HEK293T (cell line): ENCODE data around the gene CAPZA1.

Experiments
- BHLHE40 ChIP-seq: fragments of 450-650 bp; IDR thresholded peaks from 2 replicates; pipeline ENCODE4 v1.6.1; 2016; ENCODE audit warnings: mild to moderate bottlenecking, moderate library complexity, borderline replicate concordance
- FOXA1 ChIP-seq: fragments of 450-650 bp; IDR thresholded peaks from 2 replicates; pipeline ENCODE4 v1.6.1; 2016; ENCODE audit warnings: mild to moderate bottlenecking
- FOXM1 ChIP-seq: fragments of 450-650 bp; IDR thresholded peaks from 2 replicates; pipeline ENCODE4 v1.6.1; 2017; ENCODE audit warnings: mild to moderate bottlenecking, borderline replicate concordance
- LEF1 ChIP-seq: fragments of 450-650 bp; IDR thresholded peaks from 2 replicates; pipeline ENCODE4 v1.6.1; 2017; ENCODE audit warnings: mild to moderate bottlenecking, borderline replicate concordance
- NFRKB ChIP-seq: fragments of 450-650 bp; IDR thresholded peaks from 2 replicates; pipeline ENCODE4 v1.6.1; 2016; ENCODE audit warnings: mild to moderate bottlenecking, moderate library complexity
- PKNOX1 ChIP-seq: fragments of 450-650 bp; IDR thresholded peaks from 2 replicates; pipeline ENCODE4 v1.6.1; 2016
- SP1 ChIP-seq: fragments of 450-650 bp; IDR thresholded peaks from 2 replicates; pipeline ENCODE4 v1.6.1; 2017
- SUZ12 ChIP-seq: fragments of 450-650 bp; IDR thresholded peaks from 2 replicates; pipeline ENCODE4 v1.6.1; 2016; ENCODE audit warnings: mild to moderate bottlenecking

- TF ChIP-seq LEF1: no peak
- TF ChIP-seq SUZ12: no peak
- no peak for TF ChIP-seq FOXM1
- TF ChIP-seq SP1: no peak
- TF ChIP-seq PKNOX1: peak; percentile 82
- TF ChIP-seq FOXA1: no peak
- TF ChIP-seq BHLHE40: no peak
- no peak for TF ChIP-seq NFRKB
Measured at GRCh38 chr1:112673592-112674439, 54.2 kb downstream of the CAPZA1 start.
